ENCODE data around the gene CCDC197. TPM values are rescaled to one million over a fixed set of nuclear protein-coding genes. Genes with fewer than 3 reads are reported as not detected.

Gene CCDC197
- total RNA-seq, 2 experiments from 2014 or later: 0.44 to 0.69 TPM

DNA sequence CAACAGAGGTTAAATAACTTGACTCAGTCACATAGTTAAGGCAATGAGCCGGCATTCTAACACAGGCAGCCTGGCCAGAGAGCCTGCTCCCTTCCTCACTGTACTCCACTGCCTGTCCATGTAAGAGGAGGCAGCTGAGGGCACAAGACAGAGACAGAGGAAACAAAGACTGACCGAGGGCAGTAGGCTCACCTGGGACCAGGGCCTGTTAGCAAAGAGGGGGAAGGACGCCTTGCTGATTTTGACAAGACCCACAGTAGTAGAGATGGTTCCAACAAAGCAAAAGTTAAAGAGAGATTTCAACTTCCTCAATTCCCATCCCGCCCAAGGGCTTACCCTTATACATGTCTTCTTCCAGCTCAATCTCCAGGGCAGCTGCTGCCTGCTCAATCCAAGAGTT is 55.6 kb downstream of the CCDC197 start:
- POLR2A ChIA-PET: interaction anchor here (0.5 to 0.9 kb wide), 2 partner anchors 24 to 68 kb away, joined by 3 read pairs; no protein-coding TSS in a partner anchor
- Mint-ChIP-seq H3K4me3 (no peak overlapping the region), H3K27ac (peak overlapping the region; percentile 81), H3K9me3 (no peaks in the 10 kb centered on the region), H3K36me3 (peaks cover 74% of the 10 kb centered on the region), H3K4me1 (ENCODE audit: low read depth) (peaks cover 38% of the 10 kb centered on the region), H3K27me3 (no peaks in the 10 kb centered on the region)
- intact Hi-C loops (cut with micrococcal nuclease): no loop called here
- CTCF ChIA-PET: interaction anchor here (1.0 to 4.9 kb wide), 9 partner anchors 16 to 128 kb away, joined by 3 to 34 read pairs (median 6); partner anchors contain the start of genes DDX24 and IFI27L1
- peak; percentile 8 for DNase-seq

DNA sequence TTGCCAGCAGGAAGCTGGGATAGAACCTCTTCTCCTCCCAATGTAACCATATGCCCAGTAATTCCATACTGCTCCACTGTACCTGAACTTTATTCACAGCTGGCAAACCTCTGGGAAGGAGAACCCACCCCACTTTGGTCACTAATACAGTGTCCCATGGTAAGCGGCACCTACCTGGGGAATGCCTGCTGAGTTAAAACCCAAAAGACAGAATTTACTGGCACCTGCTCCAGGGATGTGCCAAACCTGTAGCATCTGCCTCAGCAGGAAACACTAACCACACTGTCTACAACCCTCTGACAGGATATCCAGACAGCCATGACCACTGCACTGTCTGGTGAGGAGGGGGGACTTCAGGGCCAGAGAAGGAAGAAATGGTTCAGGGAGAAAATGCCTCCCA is 57.3 kb downstream of the CCDC197 start:
- POLR2A ChIA-PET: no interaction called here
- H3K4me1 Mint-ChIP-seq (ENCODE audit: low read depth): peaks cover 54% of the 10 kb centered on the region
- peaks cover 79% of the 10 kb centered on the region for H3K36me3 Mint-ChIP-seq
- CTCF ChIA-PET: interaction anchor here (0.9 to 4.9 kb wide), 4 partner anchors 10 to 83 kb away, joined by 3 to 34 read pairs (median 22); no protein-coding TSS in a partner anchor
- H3K27me3 Mint-ChIP-seq: no peaks in the 10 kb centered on the region
- intact Hi-C loops (cut with micrococcal nuclease): no loop called here
- no peaks in the 10 kb centered on the region for H3K9me3 Mint-ChIP-seq
- H3K27ac Mint-ChIP-seq: peak overlapping the region; percentile 39
- H3K4me3 Mint-ChIP-seq: no peak overlapping the region
- DNase-seq: no peak

DNA sequence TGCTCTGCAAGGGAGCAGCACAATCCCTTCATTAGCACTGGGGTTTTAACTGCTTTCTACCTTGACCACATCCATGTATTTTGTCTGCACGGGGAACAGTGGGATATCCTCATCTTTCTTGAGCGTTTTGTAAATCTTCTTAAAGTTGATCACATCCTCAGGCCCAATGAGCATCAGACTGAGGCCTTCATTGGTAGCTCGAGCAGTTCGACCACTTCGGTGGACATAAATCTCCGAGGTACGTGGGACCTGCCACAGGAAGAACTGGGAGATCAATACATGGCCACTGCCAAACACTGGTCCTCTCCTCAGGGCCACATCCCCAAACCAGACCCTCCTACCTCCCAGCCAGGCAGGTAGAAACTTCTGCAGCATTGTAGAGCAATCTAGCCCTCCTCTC is 57.8 kb downstream of the CCDC197 start:
- Mint-ChIP-seq H3K36me3 (peaks cover 76% of the 10 kb centered on the region), H3K9me3 (no peaks in the 10 kb centered on the region), H3K27ac (no peak overlapping the region), H3K27me3 (no peaks in the 10 kb centered on the region), H3K4me3 (no peak overlapping the region), H3K4me1 (ENCODE audit: low read depth) (peaks cover 59% of the 10 kb centered on the region)
- CTCF ChIA-PET: interaction anchor here (3.7 to 4.9 kb wide), 2 partner anchors 19 to 82 kb away, joined by 23 to 32 read pairs; no protein-coding TSS in a partner anchor
- POLR2A ChIA-PET: no interaction called here
- DNase-seq: no peak
- intact Hi-C loops (cut with micrococcal nuclease): no loop called here

DNA sequence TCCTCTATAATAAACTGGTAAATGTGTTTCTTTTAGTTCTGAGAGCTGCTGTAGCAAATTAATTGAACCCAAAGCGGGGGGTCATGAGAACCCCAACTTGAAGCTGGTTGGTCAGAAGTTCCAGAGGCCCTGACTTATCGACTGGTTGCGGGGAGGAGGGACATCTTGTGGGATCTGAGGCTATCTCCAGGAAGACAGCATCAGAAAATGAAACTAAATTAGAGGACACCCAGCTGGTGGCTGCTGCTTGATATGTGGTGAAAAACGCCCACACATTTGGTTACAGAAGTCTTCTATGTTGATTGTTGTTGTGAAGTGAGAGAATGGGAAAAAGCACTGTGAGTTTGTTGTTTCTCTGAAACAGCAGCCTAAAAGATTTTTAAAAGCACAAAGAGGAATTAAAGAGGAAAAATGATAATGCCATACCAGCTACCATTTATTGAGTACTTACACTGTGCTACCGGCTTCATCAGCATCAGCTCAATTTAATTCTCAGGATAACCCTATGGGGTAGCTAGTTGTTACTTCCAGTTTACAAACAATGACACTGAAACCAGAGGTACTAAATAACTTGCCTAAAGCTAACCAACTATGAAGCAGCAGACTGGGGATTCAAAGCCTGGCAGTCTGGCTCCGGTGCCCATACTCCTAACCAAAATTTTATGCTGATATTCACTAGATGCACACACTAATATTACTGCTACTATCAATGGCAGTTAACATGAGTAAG is 59.6 kb downstream of the CCDC197 start:
- ChIA-PET CTCF (interaction anchor here (0.6 to 3.7 kb wide), 11 partner anchors 21 to 273 kb away, joined by 3 to 24 read pairs (median 3); partner anchors contain the start of genes DDX24, IFI27L1, IFI27L2 and OTUB2), POLR2A (interaction anchor here (1.5 to 2.2 kb wide), 3 partner anchors 10 to 24 kb away, joined by 5 to 8 read pairs (median 5); partner anchors contain the start of genes DDX24 and IFI27L1)
- Mint-ChIP-seq H3K9me3 (no peaks in the 10 kb centered on the region), H3K27ac (peak overlapping the region; percentile 71), H3K36me3 (peaks cover 73% of the 10 kb centered on the region), H3K27me3 (no peaks in the 10 kb centered on the region), H3K4me1 (ENCODE audit: low read depth) (peaks cover 72% of the 10 kb centered on the region), H3K4me3 (no peak overlapping the region)
- peak; percentile 57 for DNase-seq
- intact Hi-C loops (cut with micrococcal nuclease): loop anchor here (1.0 kb wide), 1 partner anchor 24 kb away; no protein-coding TSS in a partner anchor

DNA sequence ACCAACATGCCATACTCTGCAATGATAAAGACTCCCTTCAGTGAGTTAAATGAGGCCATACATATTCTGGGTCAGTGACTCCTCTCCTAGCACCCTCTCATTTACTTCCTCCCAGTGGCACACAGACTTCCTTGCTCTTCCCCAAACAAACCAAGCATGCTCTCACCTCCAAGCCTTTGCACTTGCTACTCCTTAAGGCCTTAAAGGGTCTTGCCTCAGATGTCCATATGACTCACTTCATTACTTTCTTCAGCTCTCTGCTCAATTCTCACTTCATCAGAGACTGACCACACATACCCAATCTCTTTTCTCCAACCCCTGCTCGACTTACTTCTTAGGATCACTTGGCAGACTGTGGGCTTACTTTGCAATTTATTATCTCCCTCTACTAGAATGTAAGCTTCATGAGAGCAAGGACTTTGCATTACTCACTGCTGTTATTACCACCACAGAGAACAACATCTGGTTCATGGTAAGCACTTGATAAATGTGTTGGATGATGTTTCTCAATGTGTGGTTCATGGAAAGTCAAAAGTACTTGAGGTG is 61.1 kb downstream of the CCDC197 start:
- H3K27me3 Mint-ChIP-seq: no peaks in the 10 kb centered on the region
- no peak for DNase-seq
- peaks cover 69% of the 10 kb centered on the region for H3K4me1 Mint-ChIP-seq (ENCODE audit: low read depth)
- intact Hi-C loops (cut with micrococcal nuclease): no loop called here
- peak overlapping the region; percentile 39 for H3K27ac Mint-ChIP-seq
- CTCF ChIA-PET: interaction anchor here (0.6 to 3.7 kb wide), 4 partner anchors 16 to 288 kb away, joined by 3 to 24 read pairs (median 14); no protein-coding TSS in a partner anchor
- POLR2A ChIA-PET: interaction anchor here (1.8 to 2.2 kb wide), 2 partner anchors 21 to 23 kb away, joined by 5 to 8 read pairs; partner anchors contain the start of genes DDX24 and IFI27L1
- no peak overlapping the region for H3K4me3 Mint-ChIP-seq
- H3K36me3 Mint-ChIP-seq: peaks cover 69% of the 10 kb centered on the region
- H3K9me3 Mint-ChIP-seq: no peaks in the 10 kb centered on the region

Small RNA genes within 50 kb of the gene (microRNA-seq; reads per million reads assigned to microRNA genes)
- not detected for gene MIR4506 (ENCODE audit: borderline microRNAs expressed, borderline number of aligned reads, borderline replicate concordance)

Other genes with a start within 250 kb of the CCDC197 start
- not detected for gene PRIMA1, start 208.8 kb upstream of the CCDC197 start, total RNA-seq
- gene FAM181A, start 70.0 kb upstream of the CCDC197 start, total RNA-seq: not detected
- 10 to 100 TPM; 40.6 to 44.6 TPM for gene ASB2, start 20.7 kb upstream of the CCDC197 start, total RNA-seq
- 1 to 10 TPM; 2.0 to 2.9 TPM for gene OTUB2, start 29.0 kb downstream of the CCDC197 start, total RNA-seq
- gene DDX24, start 83.9 kb downstream of the CCDC197 start, total RNA-seq: 100 to 1,000 TPM; 241 to 252 TPM
- gene IFI27L1, start 84.0 kb downstream of the CCDC197 start, total RNA-seq: 10 to 100 TPM; 35.3 to 42.7 TPM
- gene IFI27, start 113.4 kb downstream of the CCDC197 start, total RNA-seq: 1 to 10 TPM; 2.3 to 3.1 TPM
- gene IFI27L2, start 132.3 kb downstream of the CCDC197 start, total RNA-seq: 10 to 100 TPM; 69.3 to 74.4 TPM
- gene PPP4R4, start 177.0 kb downstream of the CCDC197 start, total RNA-seq: 10 to 100 TPM; 17.0 to 19.2 TPM

Data from activated CD4-positive, alpha-beta memory T cell treated with anti-CD3 and anti-CD28 coated beads for 36 hours (primary cell).